ENCODE results near the gene MCUB.
"Not testable (repeated sequence)": the region's sequence is repeated elsewhere in the genome, so short reads cannot be mapped to it uniquely, and the experiment has no call there.

The MCUB gene

DNA sequence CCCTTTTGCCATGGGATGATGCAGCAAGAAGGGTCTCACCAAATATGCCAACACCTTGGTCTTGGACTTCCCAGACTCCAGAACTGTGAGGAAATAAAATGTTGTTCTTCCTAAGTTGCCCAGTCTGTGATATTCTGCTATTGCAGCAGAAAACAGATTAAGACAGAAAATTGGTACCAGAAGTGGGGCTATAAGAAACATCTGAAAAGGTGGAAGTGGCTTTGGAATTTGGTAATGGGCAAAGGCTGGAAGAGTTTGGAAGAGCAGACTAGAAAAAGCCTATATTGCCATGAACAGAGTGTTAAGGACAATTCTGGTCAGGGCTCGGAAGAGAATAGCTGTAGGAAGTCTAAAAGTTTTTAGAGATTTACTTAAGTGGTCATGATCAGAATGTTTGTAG, 115.8 kb downstream of the MCUB start:
- Mint-ChIP-seq H3K9me3 (no peaks in the 10 kb centered on the region), H3K27ac (ENCODE audit: low read depth) (no peak overlapping the region)

DNA sequence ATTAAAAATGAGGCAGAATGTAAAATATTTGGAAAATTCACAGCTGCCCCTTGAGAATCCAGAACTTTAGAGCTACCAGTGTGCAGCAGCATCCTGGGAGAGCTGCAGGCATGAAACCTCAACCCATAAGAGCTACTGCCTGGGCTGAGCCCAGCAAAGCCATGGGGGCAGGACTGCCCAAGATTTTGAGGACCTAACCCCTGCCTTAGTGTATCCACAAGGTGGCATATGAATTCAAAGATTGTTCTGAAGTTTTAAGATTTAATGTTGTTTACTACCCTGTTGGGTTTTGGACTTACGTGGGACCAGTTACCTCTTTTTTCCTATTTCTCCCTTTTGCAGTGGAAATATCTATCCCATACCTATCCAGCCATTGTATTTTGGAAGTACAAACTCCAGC, 116.8 kb downstream of the MCUB start:
- Mint-ChIP-seq H3K4me3 (no peak overlapping the region), H3K4me1 (peaks cover 29% of the 10 kb centered on the region), H3K27me3 (no peaks in the 10 kb centered on the region), H3K9me3 (no peaks in the 10 kb centered on the region), H3K36me3 (ENCODE audit: insufficient read depth) (peaks cover 6% of the 10 kb centered on the region), H3K27ac (ENCODE audit: low read depth) (no peak overlapping the region)
- no peak for ATAC-seq (replicated peaks; ENCODE audit: extremely low read depth, poor library complexity, severe bottlenecking)
- no peak for DNase-seq (ENCODE audit: low spot score in 2 of 2)

More for the DNA sequence above, 115.8 kb downstream of the MCUB start:
- Mint-ChIP-seq H3K36me3 (ENCODE audit: insufficient read depth) (peaks cover 2% of the 10 kb centered on the region), H3K27me3 (no peaks in the 10 kb centered on the region), H3K4me1 (peaks cover 36% of the 10 kb centered on the region), H3K4me3 (no peak overlapping the region)
- ATAC-seq (replicated peaks; ENCODE audit: extremely low read depth, poor library complexity, severe bottlenecking) (no peak), DNase-seq (ENCODE audit: low spot score in 2 of 2) (no peak)

DNA sequence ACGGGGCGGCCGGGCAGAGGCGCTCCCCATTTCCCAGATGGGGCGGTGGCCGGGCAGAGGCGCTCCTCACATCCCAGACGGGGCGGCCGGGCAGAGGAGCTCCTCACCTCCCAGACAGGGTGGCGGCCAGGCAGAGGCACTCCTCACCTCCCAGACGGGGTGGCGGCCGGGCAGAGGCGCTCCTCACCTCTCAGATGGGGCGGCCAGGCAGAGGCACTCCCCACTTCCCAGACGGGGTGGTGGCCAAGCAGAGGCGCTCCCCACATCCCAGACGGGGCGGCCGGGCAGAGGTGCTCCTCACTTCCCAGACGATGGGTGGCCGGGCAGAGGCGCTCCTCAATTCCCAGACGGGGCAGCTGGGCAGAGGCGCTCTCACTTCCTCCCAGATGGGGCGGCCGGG, 118.4 kb downstream of the MCUB start:
- H3K27ac Mint-ChIP-seq (ENCODE audit: low read depth); ATAC-seq (replicated peaks; ENCODE audit: extremely low read depth, poor library complexity, severe bottlenecking); H3K9me3 Mint-ChIP-seq; H3K27me3 Mint-ChIP-seq; DNase-seq (ENCODE audit: low spot score in 2 of 2); H3K4me3 Mint-ChIP-seq: not testable (repeated sequence)
- Mint-ChIP-seq H3K36me3 (ENCODE audit: insufficient read depth) (peaks cover 12% of the 10 kb centered on the region), H3K4me1 (peaks cover 34% of the 10 kb centered on the region)

DNA sequence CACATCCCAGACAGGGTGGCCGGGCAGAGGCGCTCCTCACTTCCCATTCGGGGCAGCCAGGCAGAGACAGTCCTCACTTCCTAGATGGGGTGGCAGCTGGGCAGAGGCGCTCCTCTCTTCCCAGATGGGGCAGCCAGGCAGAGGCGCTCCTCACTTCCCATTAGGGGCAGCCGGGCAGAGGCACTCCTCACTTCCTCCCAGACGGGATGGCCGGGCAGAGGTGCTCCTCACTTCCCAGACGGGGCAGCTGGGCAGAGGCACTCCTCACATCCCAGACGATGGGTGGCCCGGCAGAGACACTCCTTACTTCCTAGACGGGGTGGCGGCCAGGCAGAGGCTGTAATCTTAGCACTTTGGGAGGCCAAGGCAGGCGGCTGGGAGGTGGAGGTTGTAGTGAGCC, 118.9 kb downstream of the MCUB start:
- not testable (repeated sequence) for DNase-seq (ENCODE audit: low spot score in 2 of 2); H3K27me3 Mint-ChIP-seq; H3K4me3 Mint-ChIP-seq; H3K9me3 Mint-ChIP-seq; H3K27ac Mint-ChIP-seq (ENCODE audit: low read depth); ATAC-seq (replicated peaks; ENCODE audit: extremely low read depth, poor library complexity, severe bottlenecking)
- H3K36me3 Mint-ChIP-seq (ENCODE audit: insufficient read depth), result peaks cover 12% of the 10 kb centered on the region
- peaks cover 29% of the 10 kb centered on the region for H3K4me1 Mint-ChIP-seq

DNA sequence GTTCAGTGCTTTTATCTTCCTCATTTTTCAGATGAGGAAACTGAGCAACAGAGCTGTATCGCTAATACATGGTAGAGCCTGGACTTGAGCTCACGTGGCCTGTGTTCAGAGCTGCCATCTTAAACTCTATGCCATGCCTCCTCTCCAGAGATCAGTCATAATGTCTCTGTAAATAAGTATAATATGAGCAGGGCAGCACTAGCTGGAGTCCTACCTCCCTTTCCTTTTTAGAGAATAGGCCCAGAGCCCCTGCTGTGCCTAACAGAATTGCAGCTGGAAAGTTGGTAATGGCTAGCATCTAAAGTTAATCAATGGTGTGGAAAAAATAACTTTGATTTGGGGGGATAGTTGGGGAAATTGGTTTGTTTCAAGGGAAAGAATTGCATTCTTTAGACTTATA, 122.8 kb downstream of the MCUB start:
- no peak overlapping the region for H3K27ac Mint-ChIP-seq (ENCODE audit: low read depth)
- DNase-seq (ENCODE audit: low spot score in 2 of 2) (no peak), ATAC-seq (replicated peaks; ENCODE audit: extremely low read depth, poor library complexity, severe bottlenecking) (no peak)
- H3K36me3 Mint-ChIP-seq (ENCODE audit: insufficient read depth), result peaks cover 31% of the 10 kb centered on the region
- no peaks in the 10 kb centered on the region for H3K9me3 Mint-ChIP-seq
- H3K27me3 Mint-ChIP-seq, result no peaks in the 10 kb centered on the region
- H3K4me1 Mint-ChIP-seq, result peaks cover 10% of the 10 kb centered on the region
- no peak overlapping the region for H3K4me3 Mint-ChIP-seq

DNA sequence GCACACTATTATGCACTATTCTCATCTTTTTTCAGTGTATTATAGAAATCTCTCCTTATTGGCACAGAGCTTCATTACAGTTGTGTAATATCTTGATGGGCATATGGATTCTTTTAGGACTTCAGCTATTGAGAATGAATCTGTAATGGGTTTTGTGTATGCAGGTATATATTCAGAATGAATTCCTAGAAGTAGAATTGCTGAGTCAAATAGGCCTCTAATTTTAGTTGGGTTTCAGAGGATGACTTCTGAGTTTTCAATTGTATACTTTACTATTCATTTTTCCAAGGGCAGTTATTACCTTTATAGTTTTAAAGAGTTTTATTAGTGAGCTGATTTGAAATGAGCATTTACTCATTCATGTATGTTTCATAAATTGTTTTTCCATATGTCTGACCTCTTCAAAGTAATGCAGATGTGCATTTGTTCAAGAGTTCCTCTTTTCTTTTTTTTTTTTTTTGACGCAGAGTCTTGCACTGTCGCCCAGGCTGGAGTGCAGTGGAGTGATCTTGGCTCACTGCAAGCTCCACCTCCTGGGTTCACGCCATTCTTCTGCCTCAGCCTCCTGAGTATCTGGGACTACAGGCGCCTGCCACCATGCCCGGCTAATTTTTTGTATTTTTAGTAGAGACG, 123.7 kb downstream of the MCUB start:
- peak overlapping the region; percentile 64 for H3K27ac Mint-ChIP-seq (ENCODE audit: low read depth)
- no peaks in the 10 kb centered on the region for H3K9me3 Mint-ChIP-seq
- peaks cover 38% of the 10 kb centered on the region for H3K36me3 Mint-ChIP-seq (ENCODE audit: insufficient read depth)
- DNase-seq (ENCODE audit: low spot score in 2 of 2) (no peak), ATAC-seq (replicated peaks; ENCODE audit: extremely low read depth, poor library complexity, severe bottlenecking) (no peak)
- H3K4me1 Mint-ChIP-seq, result peaks cover 10% of the 10 kb centered on the region
- no peak overlapping the region for H3K4me3 Mint-ChIP-seq
- no peaks in the 10 kb centered on the region for H3K27me3 Mint-ChIP-seq

DNA sequence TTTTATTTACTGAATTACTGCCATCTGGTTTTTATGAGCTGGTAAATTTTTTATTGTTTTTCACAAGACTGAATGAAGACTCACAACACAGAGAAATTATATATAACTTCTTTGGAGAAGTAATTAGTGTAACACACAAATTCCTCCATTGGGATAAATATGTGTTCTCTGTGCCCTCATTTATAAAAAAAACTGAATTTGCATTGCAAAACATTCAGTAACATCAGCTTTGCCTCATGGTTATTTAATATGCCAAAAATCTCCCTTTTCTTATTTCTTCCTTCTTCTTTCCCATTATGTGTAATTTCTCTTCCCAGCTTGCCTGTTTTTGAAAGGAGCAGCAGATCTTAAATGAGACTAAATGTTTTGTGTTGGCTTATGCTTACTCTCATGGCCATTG, 124.7 kb downstream of the MCUB start:
- Mint-ChIP-seq H3K4me1 (peaks cover 10% of the 10 kb centered on the region), H3K27me3 (no peaks in the 10 kb centered on the region), H3K4me3 (no peak overlapping the region), H3K9me3 (no peaks in the 10 kb centered on the region), H3K27ac (ENCODE audit: low read depth) (peak overlapping the region; percentile 54), H3K36me3 (ENCODE audit: insufficient read depth) (peaks cover 42% of the 10 kb centered on the region)
- DNase-seq (ENCODE audit: low spot score in 2 of 2), result no peak
- no peak for ATAC-seq (replicated peaks; ENCODE audit: extremely low read depth, poor library complexity, severe bottlenecking)

DNA sequence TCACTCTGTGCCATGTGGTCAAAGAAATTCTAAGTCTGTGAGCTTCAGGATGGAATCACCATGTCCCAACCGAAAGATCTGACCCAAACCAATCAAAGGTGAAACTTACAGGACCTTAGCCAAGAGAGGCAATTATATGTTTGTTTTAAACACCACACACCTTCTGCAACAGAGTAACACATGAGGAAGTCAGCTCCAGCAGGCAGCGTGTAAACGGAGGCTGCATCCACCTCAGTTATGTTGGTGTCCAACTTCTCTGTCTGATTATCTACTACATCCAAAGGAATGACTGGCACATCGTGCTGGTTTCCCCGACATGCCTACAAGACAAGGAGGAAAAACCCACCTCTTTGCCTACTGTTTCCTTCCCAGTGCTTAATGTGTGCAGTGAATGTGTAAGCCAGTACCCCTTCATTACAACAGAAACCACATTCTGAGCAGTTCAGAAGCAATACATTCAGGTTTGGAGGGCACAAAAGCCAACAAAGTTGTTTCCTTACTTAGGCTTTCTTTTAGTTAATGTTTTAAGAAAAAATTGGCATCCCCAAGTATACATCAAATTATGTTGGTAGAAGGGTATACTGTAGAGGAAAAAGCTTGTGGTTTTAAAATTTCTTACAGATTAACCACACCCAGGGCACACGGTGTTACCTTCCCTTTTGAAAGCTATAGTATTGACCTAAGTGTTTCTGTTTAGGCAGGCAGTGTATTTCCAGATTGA, 130.8 kb downstream of the MCUB start:
- Mint-ChIP-seq H3K27ac (ENCODE audit: low read depth) (peak overlapping the region; percentile 59), H3K9me3 (no peaks in the 10 kb centered on the region), H3K4me1 (peaks cover 31% of the 10 kb centered on the region), H3K27me3 (no peaks in the 10 kb centered on the region), H3K4me3 (peak overlapping the region; percentile 55), H3K36me3 (ENCODE audit: insufficient read depth) (peaks cover 38% of the 10 kb centered on the region)
- DNase-seq (ENCODE audit: low spot score in 2 of 2) (no peak), ATAC-seq (replicated peaks; ENCODE audit: extremely low read depth, poor library complexity, severe bottlenecking) (peak; percentile 95)

DNA sequence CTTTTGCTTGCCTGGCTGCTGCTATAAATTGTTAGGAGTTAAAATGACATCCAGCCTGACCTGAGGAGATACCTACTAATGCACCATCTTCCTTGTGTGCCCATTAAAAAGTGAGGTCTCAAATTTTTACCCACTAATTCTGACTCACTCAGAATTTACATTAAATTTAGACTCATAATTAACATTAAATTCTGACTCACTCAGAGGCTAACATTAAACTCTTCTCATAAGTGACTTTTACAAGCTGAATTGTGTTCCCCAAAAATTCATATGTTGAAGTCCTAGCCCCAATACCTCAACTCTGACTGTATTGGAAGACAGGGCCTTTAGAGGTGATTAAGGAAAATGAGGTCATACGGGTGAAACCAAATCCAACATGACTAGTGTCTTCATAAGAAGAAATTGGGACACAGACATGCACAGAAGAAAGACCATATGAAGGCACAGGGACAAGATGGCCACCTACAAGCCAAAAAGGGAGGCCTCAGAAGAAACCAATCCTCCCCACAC, 131.4 kb downstream of the MCUB start:
- no peak for DNase-seq (ENCODE audit: low spot score in 2 of 2)
- Mint-ChIP-seq H3K27ac (ENCODE audit: low read depth) (peak overlapping the region; percentile 59), H3K36me3 (ENCODE audit: insufficient read depth) (peaks cover 36% of the 10 kb centered on the region), H3K27me3 (no peaks in the 10 kb centered on the region), H3K4me3 (peak overlapping the region; percentile 55), H3K4me1 (peaks cover 31% of the 10 kb centered on the region), H3K9me3 (no peaks in the 10 kb centered on the region)
- peak; percentile 7 for ATAC-seq (replicated peaks; ENCODE audit: extremely low read depth, poor library complexity, severe bottlenecking)

DNA sequence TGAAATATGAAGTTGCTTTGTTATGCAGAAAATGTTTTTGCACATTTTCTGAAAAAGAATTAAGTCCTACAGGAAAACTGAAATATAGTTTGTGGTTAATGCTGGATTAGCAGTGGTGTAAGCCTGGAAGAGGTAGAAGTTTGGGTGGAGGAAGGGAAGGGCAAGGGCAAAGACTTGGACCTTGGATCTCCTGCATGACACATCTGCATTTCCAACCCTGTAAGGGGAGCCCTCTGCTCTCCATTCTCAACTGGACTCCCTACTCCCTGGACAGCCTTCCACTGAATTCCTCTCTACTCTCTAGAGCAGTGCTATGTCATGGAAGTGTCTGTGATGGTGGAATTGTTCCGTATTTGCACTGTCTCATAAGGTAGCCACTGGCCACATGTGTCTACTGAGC, 138.6 kb downstream of the MCUB start:
- ATAC-seq (replicated peaks; ENCODE audit: extremely low read depth, poor library complexity, severe bottlenecking) (no peak), DNase-seq (ENCODE audit: low spot score in 2 of 2) (no peak)
- H3K27me3 Mint-ChIP-seq, result no peaks in the 10 kb centered on the region
- H3K4me1 Mint-ChIP-seq, result peaks cover 43% of the 10 kb centered on the region
- no peaks in the 10 kb centered on the region for H3K9me3 Mint-ChIP-seq
- no peak overlapping the region for H3K27ac Mint-ChIP-seq (ENCODE audit: low read depth)
- H3K4me3 Mint-ChIP-seq, result no peak overlapping the region
- H3K36me3 Mint-ChIP-seq (ENCODE audit: insufficient read depth), result peaks cover 24% of the 10 kb centered on the region

DNA sequence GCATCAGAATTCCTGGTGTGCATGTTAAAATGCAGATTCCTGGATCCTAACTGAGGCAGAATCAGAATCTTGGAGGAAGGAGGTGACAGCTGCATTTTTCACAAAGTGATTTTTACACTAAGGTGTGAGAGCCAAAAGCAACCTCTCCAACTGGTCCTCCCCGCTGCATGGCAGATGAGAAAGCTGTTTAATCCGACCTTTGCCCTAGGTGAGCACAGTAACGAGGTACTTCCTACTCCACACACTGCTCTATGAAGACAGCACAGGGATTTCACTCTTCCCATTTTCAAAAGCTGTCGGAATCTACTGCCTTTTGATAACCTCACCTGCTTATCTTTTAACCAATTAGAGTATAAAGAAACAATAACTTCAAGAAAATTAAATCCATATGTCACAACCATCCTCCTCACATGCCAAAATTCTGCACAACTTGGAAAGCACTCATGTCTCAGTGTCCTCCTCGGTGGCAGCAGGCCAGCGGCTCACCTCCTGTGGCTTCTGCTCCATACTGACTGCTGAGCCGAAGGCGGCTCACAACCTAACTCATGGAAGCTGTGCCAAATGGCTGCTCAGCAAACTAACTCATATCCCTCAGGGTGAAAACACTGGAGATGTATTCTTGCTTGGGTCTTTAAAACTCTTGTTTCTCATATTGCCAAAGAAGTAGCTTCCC, 139.6 kb downstream of the MCUB start:
- no peak for DNase-seq (ENCODE audit: low spot score in 2 of 2)
- H3K9me3 Mint-ChIP-seq, result no peaks in the 10 kb centered on the region
- peak overlapping the region; percentile 21 for H3K27ac Mint-ChIP-seq (ENCODE audit: low read depth)
- peaks cover 20% of the 10 kb centered on the region for H3K36me3 Mint-ChIP-seq (ENCODE audit: insufficient read depth)
- H3K4me3 Mint-ChIP-seq, result no peak overlapping the region
- no peak for ATAC-seq (replicated peaks; ENCODE audit: extremely low read depth, poor library complexity, severe bottlenecking)
- H3K27me3 Mint-ChIP-seq, result no peaks in the 10 kb centered on the region
- H3K4me1 Mint-ChIP-seq, result peaks cover 49% of the 10 kb centered on the region

DNA sequence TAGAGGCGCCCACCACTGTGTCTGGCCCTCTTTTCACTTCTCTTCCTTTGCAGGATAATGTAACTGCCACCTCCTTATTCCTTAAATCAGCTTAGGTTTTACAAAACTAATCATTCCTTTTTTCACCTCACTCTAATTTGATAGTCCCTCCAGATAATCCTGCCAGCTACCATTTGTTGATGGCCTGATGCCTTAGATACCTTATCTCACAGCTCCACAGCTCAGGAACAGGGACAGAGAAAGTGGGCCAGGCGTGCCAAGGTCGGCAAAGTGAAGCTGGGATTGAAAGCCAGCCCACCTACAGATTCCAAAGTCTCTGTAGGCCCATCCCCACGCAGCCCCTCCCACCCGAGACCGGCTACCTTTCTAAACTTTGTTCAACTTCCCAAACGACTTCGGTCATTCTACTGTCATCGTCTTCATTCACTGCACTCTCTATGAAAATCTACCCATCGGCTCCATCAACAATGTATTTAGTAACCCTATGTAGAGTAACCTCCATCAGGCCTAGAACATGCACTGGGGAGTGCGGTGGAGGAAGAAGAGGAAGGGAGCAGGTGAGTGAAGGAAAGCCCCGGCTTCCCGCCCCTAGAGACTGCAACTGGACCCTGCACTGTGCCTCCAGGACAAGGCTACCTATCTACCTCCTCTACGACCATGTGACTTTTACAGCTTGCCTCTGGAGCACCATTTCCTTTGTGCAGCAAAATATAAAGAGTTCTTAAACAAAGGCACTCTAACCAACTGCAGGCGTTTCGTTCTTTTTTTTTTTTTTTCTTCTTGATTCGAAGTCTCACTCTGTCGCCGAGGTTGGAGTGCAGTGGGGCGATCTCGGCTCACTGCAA, 141.7 kb downstream of the MCUB start:
- ATAC-seq (replicated peaks; ENCODE audit: extremely low read depth, poor library complexity, severe bottlenecking), result no peak
- no peak for DNase-seq (ENCODE audit: low spot score in 2 of 2)
- no peaks in the 10 kb centered on the region for H3K27me3 Mint-ChIP-seq
- H3K9me3 Mint-ChIP-seq, result no peaks in the 10 kb centered on the region
- H3K4me3 Mint-ChIP-seq, result peak overlapping the region; percentile 90
- peaks cover 16% of the 10 kb centered on the region for H3K36me3 Mint-ChIP-seq (ENCODE audit: insufficient read depth)
- H3K27ac Mint-ChIP-seq (ENCODE audit: low read depth), result peak overlapping the region; percentile 94
- H3K4me1 Mint-ChIP-seq, result peaks cover 49% of the 10 kb centered on the region

Measured in central memory CD8-positive, alpha-beta T cell (primary cell).